Activated T-cell treated with anti-CD3 and anti-CD28 coated beads, Interleukin-2, amount 50 U/mL, for 4 hours (primary cell): ENCODE data around the gene MRPL3. TPM values are rescaled to one million over a fixed set of nuclear protein-coding genes. Genes with fewer than 3 reads are reported as not detected.
"Not testable (repeated sequence)": the region's sequence is repeated elsewhere in the genome, so short reads cannot be mapped to it uniquely, and the experiment has no call there.

Source experiments
- ATAC-seq, 2 donors: fragments of 200-7000 bp; cut with Tn5 transposase; one replicate each; pipeline ENCODE4 v1.10.0; 2021
- DNase-seq: peaks from one replicate; pipeline ENCODE4 v3.0.0-alpha.2; 2020
- H3K27me3 Mint-ChIP-seq: one replicate; pipeline ENCODE4 v1.8.0; 2021; ENCODE audit warnings: low read depth, mixed read lengths
- H3K36me3 Mint-ChIP-seq: one replicate; pipeline ENCODE4 v1.8.0; 2022; ENCODE audit warnings: mixed read lengths; ENCODE audit not compliant: insufficient read depth
- H3K4me1 Mint-ChIP-seq: one replicate; pipeline ENCODE4 v1.8.0; 2021; ENCODE audit warnings: low read depth, mixed read lengths
- H3K4me3 Mint-ChIP-seq: one replicate; pipeline ENCODE4 v1.8.0; 2021; ENCODE audit warnings: mild to moderate bottlenecking, moderate library complexity, mixed read lengths
- H3K9me3 Mint-ChIP-seq: one replicate; pipeline ENCODE4 v1.8.0; 2021; ENCODE audit warnings: mixed read lengths
- total RNA-seq, 3 donors: library from RNA; stranded (reverse); gene quantifications; one replicate each; pipeline ENCODE4 v1.2.1, GENCODE V29; 2021

The MRPL3 gene
- total RNA-seq, 3 donors from 2014 or later, result 233 to 265 (median 251) TPM

DNA sequence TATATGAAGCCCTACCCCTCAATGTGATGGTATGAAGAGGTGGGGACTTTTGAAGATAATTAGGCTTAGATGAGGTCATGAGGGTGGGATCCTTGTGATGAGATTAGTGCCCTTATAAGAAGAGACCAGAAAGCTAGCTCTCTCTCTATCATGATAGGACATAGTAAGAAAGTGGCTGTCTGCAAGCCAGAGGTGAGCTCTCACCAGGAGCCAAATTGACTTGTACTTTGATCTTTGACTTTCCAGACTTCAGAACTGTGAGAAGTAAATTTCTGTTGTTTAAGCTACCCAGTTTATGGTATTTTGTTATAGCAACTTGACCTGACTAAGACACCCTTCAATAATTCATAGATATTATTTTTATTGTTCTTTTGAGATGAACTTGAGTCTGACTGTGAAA is 29.9 kb upstream of the MRPL3 start:
- ATAC-seq (no peak), DNase-seq (no peak)
- no peaks in the 10 kb centered on the region for H3K9me3 Mint-ChIP-seq
- H3K4me1 Mint-ChIP-seq, result no peaks in the 10 kb centered on the region
- H3K36me3 Mint-ChIP-seq, result no peaks in the 10 kb centered on the region
- H3K27me3 Mint-ChIP-seq, result peaks cover 38% of the 10 kb centered on the region
- no peak overlapping the region for H3K4me3 Mint-ChIP-seq

DNA sequence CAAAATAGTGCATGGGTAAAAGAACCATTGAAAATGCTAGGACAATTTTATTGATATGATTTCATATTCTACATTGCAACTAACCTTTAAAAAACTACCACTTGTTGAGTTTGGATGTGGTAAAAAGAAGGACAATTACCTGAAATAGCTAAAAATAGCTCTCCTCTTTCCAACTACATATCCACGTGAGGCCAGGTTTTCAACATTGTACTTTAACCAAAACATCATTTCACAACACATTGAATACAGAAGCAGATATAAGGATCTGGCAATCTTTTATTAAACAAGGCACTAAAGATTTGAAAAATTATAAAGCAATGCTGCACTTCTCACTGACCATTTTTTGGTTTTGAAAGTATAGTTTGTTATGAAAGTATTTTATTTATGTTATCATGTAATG is 28.1 kb upstream of the MRPL3 start:
- DNase-seq, result no peak
- Mint-ChIP-seq H3K36me3 (peaks cover 1% of the 10 kb centered on the region), H3K4me1 (peaks cover 2% of the 10 kb centered on the region), H3K27me3 (peaks cover 44% of the 10 kb centered on the region), H3K4me3 (no peak overlapping the region), H3K9me3 (no peaks in the 10 kb centered on the region)
- no peak for ATAC-seq

- Mint-ChIP-seq H3K4me1 (peaks cover 2% of the 10 kb centered on the region), H3K27me3 (peaks cover 45% of the 10 kb centered on the region), H3K36me3 (peaks cover 1% of the 10 kb centered on the region), H3K4me3 (no peak overlapping the region), H3K9me3 (no peaks in the 10 kb centered on the region)
- DNase-seq, result no peak
- no peak for ATAC-seq
Measured at GRCh38 chr3:131530388-131530787, 27.6 kb upstream of the MRPL3 start.

GRCh38 chr3:131526801-131527347 is 24.1 kb upstream of the MRPL3 start:
- peaks cover 2% of the 10 kb centered on the region for H3K4me1 Mint-ChIP-seq
- DNase-seq, result no peak
- peaks cover 1% of the 10 kb centered on the region for H3K36me3 Mint-ChIP-seq
- peak; percentile 18 to 40 for ATAC-seq
- H3K4me3 Mint-ChIP-seq, result no peak overlapping the region
- H3K27me3 Mint-ChIP-seq, result peaks cover 43% of the 10 kb centered on the region
- no peaks in the 10 kb centered on the region for H3K9me3 Mint-ChIP-seq

DNA sequence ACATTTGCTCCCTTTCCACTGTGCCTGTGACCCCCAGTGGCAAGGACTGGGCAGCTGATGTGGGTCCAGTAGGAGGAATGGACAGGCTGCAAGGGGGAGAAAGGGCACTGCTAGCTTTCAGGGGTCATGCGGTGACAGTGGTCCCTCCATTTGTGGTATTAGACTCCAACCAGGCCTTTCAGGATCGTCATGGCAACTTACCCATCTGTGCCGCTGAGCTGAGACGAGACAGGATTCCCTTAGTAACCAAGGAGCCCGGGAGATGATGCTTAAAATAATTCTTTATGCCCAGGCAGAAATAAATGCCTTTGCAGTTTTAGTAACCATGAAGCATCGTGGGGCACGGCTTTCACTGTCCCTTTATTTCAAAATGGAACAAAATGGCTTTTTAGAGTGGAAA is 15.9 kb upstream of the MRPL3 start:
- no peak for DNase-seq
- no peak overlapping the region for H3K4me3 Mint-ChIP-seq
- no peaks in the 10 kb centered on the region for H3K9me3 Mint-ChIP-seq
- no peak for ATAC-seq
- no peaks in the 10 kb centered on the region for H3K36me3 Mint-ChIP-seq
- no peaks in the 10 kb centered on the region for H3K4me1 Mint-ChIP-seq
- H3K27me3 Mint-ChIP-seq, result peaks cover 9% of the 10 kb centered on the region

- H3K4me1 Mint-ChIP-seq, result peaks cover 26% of the 10 kb centered on the region
- no peaks in the 10 kb centered on the region for H3K9me3 Mint-ChIP-seq
- DNase-seq (no peak), ATAC-seq (no peak)
- H3K27me3 Mint-ChIP-seq, result peaks cover 4% of the 10 kb centered on the region
- no peak overlapping the region for H3K4me3 Mint-ChIP-seq
- peaks cover 4% of the 10 kb centered on the region for H3K36me3 Mint-ChIP-seq
Measured at GRCh38 chr3:131505421-131505820, 2.6 kb upstream of the MRPL3 start.

GRCh38 chr3:131503320-131503635 is 507 bp upstream of the MRPL3 start:
- peaks cover 28% of the 10 kb centered on the region for H3K4me1 Mint-ChIP-seq
- H3K36me3 Mint-ChIP-seq, result peaks cover 19% of the 10 kb centered on the region
- ATAC-seq, result no peak
- no peaks in the 10 kb centered on the region for H3K9me3 Mint-ChIP-seq
- peak overlapping the region; percentile 99 for H3K4me3 Mint-ChIP-seq
- no peak for DNase-seq
- H3K27me3 Mint-ChIP-seq, result peaks cover 4% of the 10 kb centered on the region

- H3K4me1 Mint-ChIP-seq, result peaks cover 28% of the 10 kb centered on the region
- DNase-seq (no peak), ATAC-seq (no peak)
- no peaks in the 10 kb centered on the region for H3K9me3 Mint-ChIP-seq
- H3K36me3 Mint-ChIP-seq, result peaks cover 24% of the 10 kb centered on the region
- H3K4me3 Mint-ChIP-seq, result peak overlapping the region; percentile 99
- no peaks in the 10 kb centered on the region for H3K27me3 Mint-ChIP-seq
Measured at GRCh38 chr3:131501949-131502348, 822 bp downstream of the MRPL3 start.

- peaks cover 12% of the 10 kb centered on the region for H3K4me1 Mint-ChIP-seq
- H3K36me3 Mint-ChIP-seq, result peaks cover 40% of the 10 kb centered on the region
- no peaks in the 10 kb centered on the region for H3K27me3 Mint-ChIP-seq
- ATAC-seq, result no peak
- H3K9me3 Mint-ChIP-seq, result no peaks in the 10 kb centered on the region
- H3K4me3 Mint-ChIP-seq, result no peak overlapping the region
- no peak for DNase-seq
Measured at GRCh38 chr3:131494706-131495105, 8.1 kb downstream of the MRPL3 start.

DNA sequence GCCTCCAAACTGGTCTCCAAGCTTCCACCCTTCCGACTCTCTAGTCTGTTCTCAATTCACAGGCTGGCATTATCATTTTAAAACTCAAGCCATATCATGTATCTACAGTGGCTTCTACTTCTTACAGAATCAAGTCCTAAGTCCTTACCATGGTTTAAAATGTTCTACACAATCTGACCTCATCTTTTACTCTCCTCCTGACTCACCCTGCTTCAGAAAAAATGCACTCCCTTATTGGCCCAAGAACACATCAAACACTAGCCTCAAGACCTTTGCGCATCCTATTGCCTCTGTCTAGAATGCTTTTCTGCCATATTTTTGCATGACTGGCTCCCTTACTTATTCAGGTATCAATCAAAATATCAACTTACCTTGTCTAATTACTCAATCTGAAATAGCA is 11.0 kb downstream of the MRPL3 start:
- peaks cover 37% of the 10 kb centered on the region for H3K36me3 Mint-ChIP-seq
- no peak for ATAC-seq
- no peak overlapping the region for H3K4me3 Mint-ChIP-seq

GRCh38 chr3:131491084-131491483 is 11.7 kb downstream of the MRPL3 start:
- Mint-ChIP-seq H3K36me3 (peaks cover 39% of the 10 kb centered on the region), H3K27me3 (no peaks in the 10 kb centered on the region), H3K4me3 (no peak overlapping the region), H3K9me3 (no peaks in the 10 kb centered on the region), H3K4me1 (peaks cover 18% of the 10 kb centered on the region)
- DNase-seq (no peak), ATAC-seq (no peak)

More for the DNA sequence above, 11.0 kb downstream of the MRPL3 start:
- no peaks in the 10 kb centered on the region for H3K9me3 Mint-ChIP-seq
- peaks cover 16% of the 10 kb centered on the region for H3K4me1 Mint-ChIP-seq
- no peaks in the 10 kb centered on the region for H3K27me3 Mint-ChIP-seq
- no peak for DNase-seq

DNA sequence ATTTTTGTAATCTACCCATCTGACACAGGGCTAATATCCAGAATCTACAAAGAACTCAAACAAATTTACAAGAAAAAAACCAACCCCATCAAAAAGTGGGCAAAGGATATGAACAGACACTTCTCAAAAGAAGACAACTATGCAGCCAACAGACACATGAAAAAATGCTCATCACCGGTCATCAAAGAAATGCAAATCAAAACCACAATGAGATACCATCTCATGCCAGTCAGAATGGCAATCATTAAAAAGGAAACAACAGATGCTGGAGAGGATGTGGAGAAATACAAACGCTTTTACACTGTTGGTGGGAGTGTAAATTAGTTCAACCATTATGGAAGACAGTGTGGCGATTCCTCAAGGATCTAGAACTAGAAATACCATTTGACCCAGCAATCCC is 16.2 kb downstream of the MRPL3 start:
- not testable (repeated sequence) for H3K27me3 Mint-ChIP-seq, H3K4me3 Mint-ChIP-seq, H3K9me3 Mint-ChIP-seq, DNase-seq, ATAC-seq
- H3K36me3 Mint-ChIP-seq, result peaks cover 27% of the 10 kb centered on the region
- H3K4me1 Mint-ChIP-seq, result peaks cover 21% of the 10 kb centered on the region

DNA sequence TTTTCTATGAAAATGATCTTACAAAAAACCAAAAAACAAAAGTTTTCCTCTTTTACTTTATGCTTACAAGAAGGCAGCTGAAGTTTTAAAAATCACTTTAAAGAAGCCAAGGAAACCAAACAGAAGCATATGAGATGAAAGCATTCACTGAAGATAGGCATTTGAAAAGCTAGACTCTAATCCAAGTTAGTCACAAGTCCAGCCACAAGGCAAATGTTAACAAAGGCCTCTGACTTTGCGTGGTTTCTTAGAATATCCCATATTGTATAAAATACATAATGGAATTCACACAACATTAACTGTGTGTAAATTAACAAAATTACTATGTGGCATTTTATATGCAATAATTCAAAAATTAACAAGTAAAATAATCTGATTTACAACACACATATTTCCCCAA is 17.7 kb downstream of the MRPL3 start:
- H3K4me1 Mint-ChIP-seq, result peaks cover 21% of the 10 kb centered on the region
- H3K36me3 Mint-ChIP-seq, result peaks cover 30% of the 10 kb centered on the region
- DNase-seq (no peak), ATAC-seq (no peak)
- H3K4me3 Mint-ChIP-seq, result no peak overlapping the region
- H3K27me3 Mint-ChIP-seq, result no peaks in the 10 kb centered on the region
- no peaks in the 10 kb centered on the region for H3K9me3 Mint-ChIP-seq

DNA sequence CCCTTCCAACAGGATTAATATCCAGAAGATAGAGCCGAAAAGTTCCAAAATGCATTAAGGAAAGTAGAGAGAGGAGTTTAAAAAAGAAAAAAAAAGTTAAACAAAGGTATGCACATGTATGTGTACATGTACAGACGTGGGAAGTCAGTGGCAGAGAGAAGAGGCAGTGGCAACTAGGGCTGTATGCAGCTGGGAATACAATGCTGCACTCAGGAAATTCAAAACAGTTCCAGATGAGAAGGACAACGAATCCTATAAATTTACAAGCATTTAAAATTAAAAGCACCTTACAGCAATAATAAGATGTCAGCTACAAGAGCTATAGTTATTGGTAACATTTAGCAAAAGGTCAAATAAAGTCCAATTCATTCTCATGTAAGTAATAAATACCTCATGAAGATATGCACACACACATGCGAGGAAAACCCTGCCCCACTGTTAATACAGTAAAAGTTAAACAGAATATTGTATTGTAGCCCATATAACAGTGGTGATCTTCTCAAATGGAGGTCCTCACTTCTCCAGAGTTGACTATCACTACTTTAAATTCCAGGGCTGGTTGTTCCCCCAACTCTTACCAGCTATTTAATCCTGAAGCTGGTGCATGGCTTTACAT is 18.2 kb downstream of the MRPL3 start:
- Mint-ChIP-seq H3K4me3 (no peak overlapping the region), H3K36me3 (peaks cover 32% of the 10 kb centered on the region), H3K27me3 (no peaks in the 10 kb centered on the region), H3K9me3 (no peaks in the 10 kb centered on the region), H3K4me1 (peaks cover 21% of the 10 kb centered on the region)
- DNase-seq (no peak), ATAC-seq (no peak)

DNA sequence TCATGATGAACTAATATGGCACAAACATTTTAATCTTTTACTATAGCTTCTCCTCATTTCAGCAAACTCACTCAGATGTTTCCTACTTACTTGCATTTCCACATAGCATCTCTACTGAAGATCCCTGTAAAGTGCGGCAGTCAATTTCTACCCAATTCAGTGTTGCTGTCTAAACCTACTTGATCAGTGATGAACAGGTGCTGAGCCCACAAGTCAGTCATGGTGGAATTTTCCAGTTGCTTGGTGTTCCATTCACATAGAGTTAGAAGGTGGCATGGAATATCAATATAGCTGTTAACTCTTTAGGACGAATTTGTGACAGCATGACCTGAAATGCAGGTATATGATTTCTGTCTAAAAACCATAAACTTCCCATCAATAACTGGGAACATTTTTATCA is 22.7 kb downstream of the MRPL3 start:
- H3K27me3 Mint-ChIP-seq, result no peaks in the 10 kb centered on the region
- H3K36me3 Mint-ChIP-seq, result peaks cover 23% of the 10 kb centered on the region
- DNase-seq (no peak), ATAC-seq (no peak)
- peaks cover 23% of the 10 kb centered on the region for H3K4me1 Mint-ChIP-seq
- H3K9me3 Mint-ChIP-seq, result no peaks in the 10 kb centered on the region
- H3K4me3 Mint-ChIP-seq, result no peak overlapping the region
